Tibial nerve (tissue), 4 donors: ENCODE results near the gene SORCS2. TPM values are rescaled to one million over a fixed set of nuclear protein-coding genes. Genes with fewer than 3 reads are reported as not detected.

Source experiments
- DNase-seq, 2 donors: peaks; one replicate each; pipeline ENCODE4 v3.0.0-alpha.2; 2019; ENCODE audit warnings: low spot score in 2 of 2
- H3K27ac ChIP-seq, 4 donors: fragments of 200-600 bp; sonication (generic) in 3 of 4; one replicate each; pipeline ENCODE4 v1.5.1; 2017 to 2019; ENCODE audit warnings: mild to moderate bottlenecking in 1 of 4
- H3K27me3 ChIP-seq, 2 donors: fragments of 200-600 bp; sonication (generic) in 1 of 2; one replicate each; pipeline versions ENCODE4 v1.5.1 to v1.6.0; 2017 to 2019
- H3K36me3 ChIP-seq, 3 donors: fragments of 200-600 bp; sonication (generic); one replicate each; pipeline ENCODE4 v1.5.1; 2018 to 2019
- H3K4me1 ChIP-seq, 4 donors: fragments of 200-600 bp; sonication (generic) in 3 of 4; one replicate each; pipeline ENCODE4 v1.5.1; 2017 to 2019
- H3K4me3 ChIP-seq, 4 donors: fragments of 200-600 bp; sonication (generic) in 3 of 4; one replicate each; pipeline ENCODE4 v1.5.1; 2017 to 2019; ENCODE audit warnings: mild to moderate bottlenecking in 1 of 4, moderate library complexity in 1 of 4
- H3K9me3 ChIP-seq, 4 donors: fragments of 200-600 bp; sonication (generic) in 3 of 4; one replicate each; pipeline ENCODE4 v1.5.1; 2017 to 2019
- EP300 ChIP-seq, 2 donors: sonication (generic); formaldehyde crosslinking; IDR thresholded peaks; one replicate each; pipeline ENCODE4 v1.6.1; 2017; ENCODE audit warnings: antibody characterized with exemption in 2 of 2, mild to moderate bottlenecking in 1 of 2
- POLR2A ChIP-seq, 2 donors: fragments of 450-650 bp; IDR thresholded peaks; one replicate each; pipeline ENCODE4 v1.6.1; 2017; ENCODE audit warnings: antibody characterized with exemption in 2 of 2, mild to moderate bottlenecking in 2 of 2, moderate library complexity in 2 of 2
- WGBS, 2 donors: methylation state at CpG; one replicate each; pipeline ENCODE4 v1.1.5; 2018; 5-methylcytosine and 5-hydroxymethylcytosine counted together
- total RNA-seq, 4 donors: library from RNA; depleted of rRNA; stranded (reverse); fragments of >200 nt; gene quantifications; one replicate each; pipeline ENCODE4 v1.1.0, GENCODE V29; 2016
- TF ChIP-seq, protein P1 (sequence below), 5 experiments: fragments of 200-600 bp in 3 of 5; fragments of 450-650 bp in 2 of 5; sonication (generic) in 3 of 5; IDR thresholded peaks; one replicate each; pipeline ENCODE4 v1.5.1; 2016 to 2019; ENCODE audit warnings: antibody characterized with exemption in 5 of 5, mild to moderate bottlenecking in 3 of 5, moderate library complexity in 2 of 5

SORCS2 gene
- total RNA-seq, 4 donors from 2014 or later = 15.6 to 48.9 (median 38.3) TPM

DNA sequence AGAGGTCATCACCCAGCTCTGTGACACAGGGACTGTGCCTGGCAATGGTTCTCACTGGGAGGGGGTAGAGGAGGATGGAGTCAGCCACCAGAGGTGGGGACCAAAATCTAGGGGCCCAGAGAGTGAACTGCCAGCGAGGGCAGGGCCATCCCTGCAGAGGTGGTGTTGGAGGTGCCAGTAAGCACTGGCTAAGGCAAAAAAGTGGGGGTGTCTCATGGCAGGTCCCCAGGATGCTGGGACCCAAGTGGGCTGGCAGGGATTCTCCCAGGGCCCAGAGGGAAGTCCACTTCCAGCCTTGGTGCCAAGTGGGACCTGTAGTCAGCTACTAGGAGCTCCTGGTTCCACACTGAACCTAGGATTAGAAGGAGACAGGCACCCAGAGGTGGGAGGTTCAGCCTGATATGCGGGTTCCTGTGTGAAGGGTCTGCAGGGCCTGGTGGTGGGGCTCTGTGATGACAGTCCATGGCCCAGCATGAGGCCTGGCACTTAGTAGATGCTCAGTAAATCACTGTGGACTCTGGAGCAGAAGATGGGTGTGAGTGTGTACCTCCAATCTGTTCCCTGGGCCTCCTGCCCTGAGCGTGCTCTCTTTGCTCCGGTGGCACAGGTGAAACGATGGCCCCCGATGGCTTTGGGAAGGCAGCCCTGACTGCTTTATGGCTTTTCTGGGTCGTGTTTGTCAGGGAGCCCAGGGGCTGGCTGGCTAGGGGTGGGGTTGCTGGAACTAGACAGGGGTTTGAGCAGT is 160.9 kb downstream of the SORCS2 start:
- H3K9me3 ChIP-seq = no peaks in the 10 kb centered on the region
- DNase-seq = no peak
- peaks cover 0 to 20% (median 3%) of the 10 kb centered on the region in 4 donors for H3K4me1 ChIP-seq
- TF ChIP-seq EP300 (IDR thresholded peaks at IDR 0.05) = no peak
- no peak for TF ChIP-seq POLR2A (IDR thresholded peaks at IDR 0.05)
- TF ChIP-seq, protein P1, sequence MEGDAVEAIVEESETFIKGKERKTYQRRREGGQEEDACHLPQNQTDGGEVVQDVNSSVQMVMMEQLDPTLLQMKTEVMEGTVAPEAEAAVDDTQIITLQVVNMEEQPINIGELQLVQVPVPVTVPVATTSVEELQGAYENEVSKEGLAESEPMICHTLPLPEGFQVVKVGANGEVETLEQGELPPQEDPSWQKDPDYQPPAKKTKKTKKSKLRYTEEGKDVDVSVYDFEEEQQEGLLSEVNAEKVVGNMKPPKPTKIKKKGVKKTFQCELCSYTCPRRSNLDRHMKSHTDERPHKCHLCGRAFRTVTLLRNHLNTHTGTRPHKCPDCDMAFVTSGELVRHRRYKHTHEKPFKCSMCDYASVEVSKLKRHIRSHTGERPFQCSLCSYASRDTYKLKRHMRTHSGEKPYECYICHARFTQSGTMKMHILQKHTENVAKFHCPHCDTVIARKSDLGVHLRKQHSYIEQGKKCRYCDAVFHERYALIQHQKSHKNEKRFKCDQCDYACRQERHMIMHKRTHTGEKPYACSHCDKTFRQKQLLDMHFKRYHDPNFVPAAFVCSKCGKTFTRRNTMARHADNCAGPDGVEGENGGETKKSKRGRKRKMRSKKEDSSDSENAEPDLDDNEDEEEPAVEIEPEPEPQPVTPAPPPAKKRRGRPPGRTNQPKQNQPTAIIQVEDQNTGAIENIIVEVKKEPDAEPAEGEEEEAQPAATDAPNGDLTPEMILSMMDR (IDR thresholded peaks at IDR 0.05) = no peak
- H3K36me3 ChIP-seq = no peaks in the 10 kb centered on the region
- H3K27ac ChIP-seq = no peak overlapping the region
- 87 to 89% methylated on average over 6 to 7 of the region's 7 CpGs for WGBS, 2 donors
- H3K4me3 ChIP-seq = no peak overlapping the region
- no peaks in the 10 kb centered on the region for H3K27me3 ChIP-seq

GRCh38 chr4:7353846-7354610 is 161.7 kb downstream of the SORCS2 start:
- Histone ChIP-seq H3K36me3 (no peaks in the 10 kb centered on the region), H3K9me3 (no peaks in the 10 kb centered on the region), H3K4me1 (peaks cover 0 to 26% (median 3%) of the 10 kb centered on the region in 4 donors), H3K27ac (no peak overlapping the region), H3K27me3 (no peaks in the 10 kb centered on the region), H3K4me3 (no peak overlapping the region)
- no peak for TF ChIP-seq POLR2A (IDR thresholded peaks at IDR 0.05)
- no peak for TF ChIP-seq EP300 (IDR thresholded peaks at IDR 0.05)
- TF ChIP-seq, protein P1 (IDR thresholded peaks at IDR 0.05) = no peak
- DNase-seq = no peak
- 86 to 88% methylated on average over 17 of the region's 17 CpGs for WGBS, 2 donors

- H3K27ac ChIP-seq = peak overlapping the region in 2 of 4 donors; percentile 22 to 43
Measured at GRCh38 chr4:7354927-7355326, 162.6 kb downstream of the SORCS2 start.

DNA sequence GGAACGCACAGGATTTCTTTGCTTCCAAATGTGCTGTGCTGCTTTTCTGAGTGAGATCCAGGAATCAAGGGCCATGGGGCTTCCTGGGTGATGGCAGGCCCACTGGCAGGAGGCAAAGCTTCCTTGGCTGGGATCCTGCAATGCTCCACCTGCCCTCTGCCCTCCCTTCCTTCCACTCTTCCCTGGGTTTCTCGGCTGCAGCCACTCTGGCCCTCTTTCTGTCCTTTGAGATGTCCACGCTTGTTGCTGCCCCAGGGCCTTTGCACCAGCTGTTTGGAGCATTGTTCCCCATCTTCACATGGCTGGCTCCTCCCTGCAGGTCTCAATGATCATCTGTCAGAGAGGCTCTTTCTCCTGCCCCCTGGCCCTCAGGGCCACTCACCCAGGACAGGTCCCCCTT is 163.5 kb downstream of the SORCS2 start:
- Histone ChIP-seq H3K27me3 (no peaks in the 10 kb centered on the region), H3K4me3 (no peak overlapping the region), H3K27ac (no peak overlapping the region), H3K36me3 (no peaks in the 10 kb centered on the region), H3K4me1 (peaks cover 0 to 34% (median 3%) of the 10 kb centered on the region in 4 donors), H3K9me3 (no peaks in the 10 kb centered on the region)
- no peak for DNase-seq
- 70 to 85% methylated on average over 3 of the region's 3 CpGs for WGBS, 2 donors
- TF ChIP-seq, protein P1 (IDR thresholded peaks at IDR 0.05) = no peak

More at GRCh38 chr4:7354927-7355326, 162.6 kb downstream of the SORCS2 start:
- no peak for DNase-seq
- TF ChIP-seq, protein P1 (IDR thresholded peaks at IDR 0.05) = no peak
- TF ChIP-seq POLR2A (IDR thresholded peaks at IDR 0.05) (no peak), EP300 (IDR thresholded peaks at IDR 0.05) (no peak)
- peaks cover 0 to 34% (median 3%) of the 10 kb centered on the region in 4 donors for H3K4me1 ChIP-seq
- 40 to 59% methylated on average over 5 of the region's 5 CpGs for WGBS, 2 donors
- no peak overlapping the region for H3K4me3 ChIP-seq
- no peaks in the 10 kb centered on the region for H3K27me3 ChIP-seq
- H3K36me3 ChIP-seq = no peaks in the 10 kb centered on the region
- H3K9me3 ChIP-seq = no peaks in the 10 kb centered on the region
